NT2/D1 (cell line): ENCODE results near the gene JUNB.
"Not testable (repeated sequence)": the region's sequence is repeated elsewhere in the genome, so short reads cannot be mapped to it uniquely, and the experiment has no call there.

Source experiments
- DNase-seq: peaks from one replicate; pipeline ENCODE4 v3.0.0-alpha.2; 2011; ENCODE audit warnings: low read depth, low spot score
- H3K27me3 ChIP-seq: 2 replicates; pipeline ENCODE4 v1.6.0; 2011; ENCODE audit warnings: mild to moderate bottlenecking; ENCODE audit not compliant: insufficient read length, insufficient read depth
- H3K36me3 ChIP-seq: 2 replicates; pipeline ENCODE4 v1.6.1; 2011; ENCODE audit warnings: mild to moderate bottlenecking, low read length, mixed read lengths; ENCODE audit not compliant: insufficient read depth, insufficient read length
- H3K4me1 ChIP-seq: 2 replicates; pipeline ENCODE4 v1.5.1; 2011; ENCODE audit not compliant: insufficient read depth, insufficient read length
- H3K4me3 ChIP-seq: 2 replicates; pipeline ENCODE4 v1.5.1; 2011; ENCODE audit warnings: low read depth; ENCODE audit not compliant: insufficient read length
- H3K9ac ChIP-seq: 2 replicates; pipeline ENCODE4 v1.6.0; 2011; ENCODE audit warnings: low read depth; ENCODE audit not compliant: insufficient read length
- H3K9me3 ChIP-seq: 2 replicates; pipeline ENCODE4 v1.5.1; 2011; ENCODE audit warnings: mild to moderate bottlenecking, low read length; ENCODE audit not compliant: insufficient read depth
- SUZ12 ChIP-seq: IDR thresholded peaks from 2 replicates; pipeline ENCODE4 v1.6.1; 2011; ENCODE audit not compliant: insufficient read length, insufficient read depth; ENCODE audit errors: extremely low read depth
- YY1 ChIP-seq: IDR thresholded peaks from 2 replicates; pipeline ENCODE4 v1.6.1; 2011; ENCODE audit not compliant: insufficient read length, insufficient read depth
- ZNF274 ChIP-seq: IDR thresholded peaks from 2 replicates; pipeline ENCODE4 v1.6.1; 2011; ENCODE audit warnings: mild to moderate bottlenecking, low read depth, low read length

JUNB gene

DNA sequence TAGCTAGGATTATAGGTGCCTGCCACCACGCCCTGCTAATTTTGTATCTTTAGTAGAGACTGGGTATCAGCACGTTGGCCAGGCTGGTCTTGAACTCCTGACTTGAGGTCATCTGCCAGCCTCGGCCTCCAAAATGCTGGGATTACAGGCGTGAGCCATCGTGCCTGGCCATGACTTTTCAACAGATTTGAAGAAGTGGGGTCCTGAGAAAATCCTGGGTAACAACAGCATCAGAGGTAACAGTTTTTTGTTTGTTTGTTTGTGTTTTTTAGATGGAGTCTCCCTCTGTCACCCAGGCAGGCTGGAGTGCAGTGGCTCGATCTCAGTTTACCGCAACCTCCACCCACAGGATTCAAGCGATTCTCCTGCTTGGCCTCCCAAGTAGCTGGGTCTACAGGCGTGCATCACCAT lies 3.7 kb downstream of the JUNB start:
- H3K4me3 ChIP-seq, result no peak overlapping the region
- no peak overlapping the region for H3K9ac ChIP-seq
- no peak for TF ChIP-seq ZNF274
- TF ChIP-seq YY1, result no peak
- no peak for TF ChIP-seq SUZ12
- no peaks in the 10 kb centered on the region for H3K9me3 ChIP-seq
- DNase-seq, result no peak
- H3K36me3 ChIP-seq, result peaks cover 20% of the 10 kb centered on the region
- peaks cover 25% of the 10 kb centered on the region for H3K27me3 ChIP-seq
- H3K4me1 ChIP-seq, result peaks cover 15% of the 10 kb centered on the region

DNA sequence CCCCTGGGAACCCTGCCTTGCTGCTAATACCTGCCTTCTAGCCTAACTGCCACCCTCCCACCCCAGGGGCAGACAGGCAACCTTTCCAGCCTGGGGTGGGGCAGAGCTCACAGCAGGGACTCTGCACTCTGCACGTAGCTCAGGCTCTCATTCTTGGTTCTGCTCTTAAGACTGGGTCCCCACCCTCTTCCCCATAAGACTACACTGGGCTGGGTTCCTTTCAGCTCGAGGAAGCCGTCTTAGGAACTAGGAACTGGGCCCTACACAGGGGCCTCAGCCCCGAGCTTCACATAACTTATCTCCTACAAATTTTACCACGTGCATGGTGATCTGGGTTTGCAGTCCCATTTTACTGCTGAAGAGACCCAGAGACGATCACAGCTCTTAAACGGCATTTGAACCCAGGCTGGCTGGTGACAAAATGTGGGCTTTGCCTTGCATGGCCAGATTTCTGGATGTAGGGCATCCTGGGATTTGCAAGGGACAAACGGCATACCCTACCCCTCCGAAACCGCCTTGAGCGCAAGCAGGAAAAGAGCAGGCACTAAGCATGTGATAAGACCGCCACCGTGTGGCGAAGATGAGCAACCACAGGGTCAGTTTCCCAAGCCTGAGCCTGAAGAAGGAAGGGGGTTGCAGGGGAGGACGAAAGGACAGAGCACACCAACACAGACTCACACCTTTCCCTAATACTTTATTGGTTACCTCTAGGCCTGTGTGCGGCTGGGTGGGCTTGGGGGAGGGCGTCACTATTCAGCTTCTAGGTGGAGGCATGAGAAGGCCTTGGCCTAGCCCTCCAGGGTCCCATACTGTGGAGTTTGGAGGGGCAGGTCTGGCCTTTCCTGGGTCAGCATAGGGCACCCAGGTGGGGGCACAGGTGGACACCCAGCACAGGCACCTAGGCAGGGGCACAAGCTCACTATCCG lies 5.1 kb downstream of the JUNB start:
- Histone ChIP-seq H3K9me3 (no peaks in the 10 kb centered on the region), H3K4me1 (peaks cover 13% of the 10 kb centered on the region), H3K9ac (peak overlapping the region; percentile 58), H3K36me3 (peaks cover 29% of the 10 kb centered on the region), H3K27me3 (peaks cover 15% of the 10 kb centered on the region), H3K4me3 (no peak overlapping the region)
- peak; percentile 84 for DNase-seq
- TF ChIP-seq SUZ12 (no peak), ZNF274 (no peak), YY1 (no peak)

DNA sequence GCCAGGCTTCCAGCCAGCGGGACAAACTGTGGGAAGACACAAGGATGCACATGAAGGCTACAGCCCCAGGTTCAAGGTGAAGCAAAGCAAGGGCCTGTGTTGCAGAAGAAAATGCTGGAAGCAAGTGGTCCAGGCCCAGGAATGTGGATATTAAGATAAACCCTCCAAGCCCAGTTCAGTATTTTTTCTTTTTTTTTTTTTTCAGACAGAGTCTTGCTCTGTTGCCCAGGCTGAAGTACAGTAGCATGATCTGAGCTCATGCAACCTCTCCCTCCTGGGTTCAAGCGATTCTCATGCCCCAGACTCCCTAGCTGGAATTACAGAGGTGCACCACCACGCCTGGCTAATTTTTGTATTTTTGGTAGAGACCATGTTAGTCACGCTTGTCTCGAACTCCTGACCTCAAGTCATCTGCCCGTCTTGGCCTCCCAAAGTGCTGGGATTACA lies 5.9 kb downstream of the JUNB start:
- no peak overlapping the region for H3K4me3 ChIP-seq
- peaks cover 13% of the 10 kb centered on the region for H3K4me1 ChIP-seq
- DNase-seq, result no peak
- no peak for TF ChIP-seq YY1
- TF ChIP-seq SUZ12, result no peak
- no peak for TF ChIP-seq ZNF274
- H3K9ac ChIP-seq, result no peak overlapping the region
- peaks cover 12% of the 10 kb centered on the region for H3K27me3 ChIP-seq
- peaks cover 29% of the 10 kb centered on the region for H3K36me3 ChIP-seq
- no peaks in the 10 kb centered on the region for H3K9me3 ChIP-seq

DNA sequence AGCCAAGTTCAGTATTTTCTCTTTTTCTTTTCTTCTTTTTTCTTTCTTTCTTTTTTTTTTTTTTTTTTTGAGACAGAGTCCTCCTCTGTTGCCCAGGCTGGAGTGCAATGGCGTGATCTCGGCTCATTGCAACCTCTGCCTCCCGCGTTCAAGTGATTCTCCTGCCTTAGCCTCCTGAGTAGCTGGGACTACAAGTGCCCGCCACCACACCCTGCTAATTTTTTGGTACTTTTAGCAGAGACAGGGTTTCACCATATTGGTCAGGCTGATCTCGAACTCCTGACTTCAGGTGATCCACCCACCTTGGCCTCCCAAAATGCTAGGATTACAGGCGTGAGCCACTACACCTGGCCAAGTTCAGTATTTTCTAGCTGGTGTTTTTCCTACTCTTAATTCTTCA lies 6.3 kb downstream of the JUNB start:
- not testable (repeated sequence) for H3K9ac ChIP-seq, DNase-seq, H3K4me3 ChIP-seq, H3K9me3 ChIP-seq
- peaks cover 13% of the 10 kb centered on the region for H3K4me1 ChIP-seq
- peaks cover 12% of the 10 kb centered on the region for H3K27me3 ChIP-seq
- peaks cover 26% of the 10 kb centered on the region for H3K36me3 ChIP-seq

DNA sequence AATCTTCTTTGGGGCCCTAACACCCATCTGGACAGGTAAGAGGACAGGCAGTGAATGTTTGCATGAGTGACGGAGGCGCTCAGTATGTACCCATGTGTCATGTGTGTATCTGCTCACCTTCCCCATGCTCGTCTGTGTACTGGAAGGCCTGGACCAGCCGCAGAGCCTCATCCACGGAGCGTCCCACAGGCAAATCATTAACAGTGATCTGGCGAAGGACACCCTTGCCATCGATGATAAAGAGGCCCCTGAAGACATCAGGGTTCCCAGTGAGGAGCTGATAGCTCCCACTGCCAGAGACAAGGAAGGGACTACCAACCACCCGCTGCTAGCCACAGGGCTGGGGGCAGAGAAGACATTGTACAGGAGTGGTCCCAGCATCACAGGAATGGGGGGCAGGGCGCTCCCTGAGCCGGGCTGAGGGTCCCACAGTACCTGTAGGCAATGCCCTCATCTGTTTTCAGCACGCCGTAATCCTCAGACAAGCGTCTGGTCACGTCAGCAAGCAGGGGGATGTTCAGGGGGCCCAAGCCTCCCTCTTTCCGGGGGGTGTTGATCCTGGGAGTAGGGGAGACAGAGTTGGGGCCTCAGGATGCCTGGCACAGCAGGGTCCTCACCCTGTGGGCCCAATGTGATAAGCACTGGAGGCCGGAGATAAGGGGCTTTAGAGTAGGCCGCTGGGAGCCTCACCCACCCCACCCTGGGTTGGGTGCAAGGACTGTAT lies 8.6 kb downstream of the JUNB start:
- Histone ChIP-seq H3K36me3 (peaks cover 26% of the 10 kb centered on the region), H3K4me1 (peaks cover 10% of the 10 kb centered on the region), H3K9ac (peak overlapping the region; percentile 100), H3K9me3 (no peaks in the 10 kb centered on the region), H3K27me3 (peaks cover 18% of the 10 kb centered on the region), H3K4me3 (no peak overlapping the region)
- no peak for DNase-seq
- TF ChIP-seq YY1 (no peak), SUZ12 (no peak), ZNF274 (no peak)

DNA sequence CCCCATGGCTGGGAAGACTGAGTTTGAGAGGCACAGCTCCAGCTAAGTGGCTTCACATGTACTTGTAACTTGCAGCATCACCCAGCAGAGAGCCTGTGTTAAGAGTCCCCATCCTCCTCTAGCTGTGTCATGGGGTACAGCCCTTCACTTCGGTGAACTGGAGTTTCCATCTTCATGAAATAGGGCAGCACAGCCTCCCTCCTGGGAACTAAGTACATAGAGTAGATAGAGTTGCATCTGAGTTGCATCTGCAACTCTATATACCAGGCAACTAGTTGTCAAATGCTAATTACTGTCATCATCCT lies 9.1 kb downstream of the JUNB start:
- no peaks in the 10 kb centered on the region for H3K9me3 ChIP-seq
- peak overlapping the region; percentile 100 for H3K9ac ChIP-seq
- peaks cover 26% of the 10 kb centered on the region for H3K36me3 ChIP-seq
- H3K4me1 ChIP-seq, result peaks cover 10% of the 10 kb centered on the region
- H3K27me3 ChIP-seq, result peaks cover 18% of the 10 kb centered on the region
- H3K4me3 ChIP-seq, result peak overlapping the region; percentile 100
- TF ChIP-seq ZNF274 (no peak), SUZ12 (no peak), YY1 (no peak)
- DNase-seq, result no peak

DNA sequence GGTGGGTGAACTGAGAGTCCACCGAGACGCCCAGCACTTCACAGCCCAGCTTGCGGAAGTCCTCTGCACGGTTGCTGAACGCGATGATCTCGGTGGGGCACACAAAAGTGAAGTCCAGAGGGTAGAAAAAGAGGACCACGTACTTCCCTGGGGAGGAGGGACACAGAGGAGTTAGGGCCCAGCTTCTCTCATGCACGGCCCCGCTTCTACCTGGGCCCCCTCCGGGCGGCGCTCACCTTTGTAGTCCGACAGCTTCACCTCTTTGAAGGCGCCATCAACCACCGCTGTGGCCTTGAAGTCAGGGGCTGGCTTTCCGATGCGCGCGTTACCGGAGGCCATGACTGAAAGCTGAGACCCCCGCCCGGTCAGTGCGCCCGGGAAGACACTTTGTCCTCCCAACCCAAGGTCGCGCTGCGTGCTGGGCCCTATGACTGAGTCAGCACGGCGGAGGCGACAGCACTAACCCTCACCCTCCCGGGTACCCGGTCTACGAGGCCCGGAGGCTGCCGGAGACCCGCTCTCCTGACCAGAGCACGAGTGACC lies 9.7 kb downstream of the JUNB start:
- Histone ChIP-seq H3K9ac (peak overlapping the region; percentile 100), H3K9me3 (no peaks in the 10 kb centered on the region), H3K27me3 (peaks cover 18% of the 10 kb centered on the region), H3K36me3 (peaks cover 26% of the 10 kb centered on the region), H3K4me1 (peaks cover 7% of the 10 kb centered on the region), H3K4me3 (peak overlapping the region; percentile 100)
- DNase-seq, result no peak
- TF ChIP-seq ZNF274 (no peak), YY1 (no peak), SUZ12 (no peak)
